Thoracic aorta (tissue), 2 donors: ENCODE data around the gene BBC3. TPM values are rescaled to one million over a fixed set of nuclear protein-coding genes. Genes with fewer than 3 reads are reported as not detected.
A peak's percentile ranks its signal among the peaks of the same experiment; 100 is the strongest.

Experiments
- ATAC-seq: fragments of 150-250 bp; one replicate; pipeline ENCODE4 v1.8.0; 2017; ENCODE audit warnings: low read depth; ENCODE audit not compliant: insufficient number of reproducible peaks, low FRiP score
- DNase-seq: peaks from one replicate; pipeline ENCODE4 v3.0.0-alpha.2; 2020; ENCODE audit warnings: low spot score
- H3K27ac ChIP-seq, 2 donors: fragments of 200-600 bp; sonication (generic); 1 replicate in 1 of 2; 2 replicates in 1 of 2; pipeline ENCODE4 v1.5.1; 2016; ENCODE audit warnings: mild to moderate bottlenecking in 2 of 2, moderate library complexity in 2 of 2
- H3K27me3 ChIP-seq: fragments of 200-600 bp; sonication (generic); replicated peaks from 2 replicates; pipeline ENCODE4 v1.6.0; 2016; ENCODE audit warnings: mild to moderate bottlenecking; ENCODE audit not compliant: insufficient read depth
- H3K36me3 ChIP-seq: fragments of 200-600 bp; sonication (generic); one replicate; pipeline ENCODE4 v1.5.1; 2016
- H3K4me1 ChIP-seq, 2 donors: fragments of 200-600 bp; sonication (generic); 1 replicate in 1 of 2; 2 replicates in 1 of 2; pipeline versions ENCODE4 v1.5.1 to v1.6.0; 2016; ENCODE audit warnings: low read depth in 2 of 2, mild to moderate bottlenecking in 1 of 2; ENCODE audit not compliant: control insufficient read depth in 1 of 2
- H3K4me3 ChIP-seq: fragments of 200-600 bp; sonication (generic); 2 replicates; pipeline ENCODE4 v1.5.1; 2016; ENCODE audit warnings: mild to moderate bottlenecking
- H3K9me3 ChIP-seq: fragments of 200-600 bp; sonication (generic); 2 replicates; pipeline ENCODE4 v1.5.1; 2016
- total RNA-seq, 2 donors: library from RNA; depleted of rRNA; stranded (reverse); fragments of >200 nt; gene quantifications; one replicate each; pipeline versions ENCODE4 v1.1.0 to v1.2.3, GENCODE V29; 2016
- TF ChIP-seq, protein P1 (sequence below): fragments of 200-600 bp; sonication (generic); IDR thresholded peaks from one replicate; pipeline ENCODE4 v1.5.1; 2019; ENCODE audit warnings: antibody characterized with exemption

Gene BBC3
- total RNA-seq, 2 donors from 2014 or later = 6.5 to 21.4 TPM

GRCh38 chr19:47236072-47236675, 5.2 kb upstream of the BBC3 start:
- Histone ChIP-seq H3K4me3 (no peak overlapping the region), H3K36me3 (no peaks in the 10 kb centered on the region), H3K27me3 (no peaks in the 10 kb centered on the region), H3K4me1 (peaks cover 18 to 34% of the 10 kb centered on the region in 2 donors), H3K9me3 (no peaks in the 10 kb centered on the region), H3K27ac (no peak overlapping the region)
- ATAC-seq (no peak), DNase-seq (no peak)
- TF ChIP-seq, protein P1, sequence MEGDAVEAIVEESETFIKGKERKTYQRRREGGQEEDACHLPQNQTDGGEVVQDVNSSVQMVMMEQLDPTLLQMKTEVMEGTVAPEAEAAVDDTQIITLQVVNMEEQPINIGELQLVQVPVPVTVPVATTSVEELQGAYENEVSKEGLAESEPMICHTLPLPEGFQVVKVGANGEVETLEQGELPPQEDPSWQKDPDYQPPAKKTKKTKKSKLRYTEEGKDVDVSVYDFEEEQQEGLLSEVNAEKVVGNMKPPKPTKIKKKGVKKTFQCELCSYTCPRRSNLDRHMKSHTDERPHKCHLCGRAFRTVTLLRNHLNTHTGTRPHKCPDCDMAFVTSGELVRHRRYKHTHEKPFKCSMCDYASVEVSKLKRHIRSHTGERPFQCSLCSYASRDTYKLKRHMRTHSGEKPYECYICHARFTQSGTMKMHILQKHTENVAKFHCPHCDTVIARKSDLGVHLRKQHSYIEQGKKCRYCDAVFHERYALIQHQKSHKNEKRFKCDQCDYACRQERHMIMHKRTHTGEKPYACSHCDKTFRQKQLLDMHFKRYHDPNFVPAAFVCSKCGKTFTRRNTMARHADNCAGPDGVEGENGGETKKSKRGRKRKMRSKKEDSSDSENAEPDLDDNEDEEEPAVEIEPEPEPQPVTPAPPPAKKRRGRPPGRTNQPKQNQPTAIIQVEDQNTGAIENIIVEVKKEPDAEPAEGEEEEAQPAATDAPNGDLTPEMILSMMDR = no peak

GRCh38 chr19:47232422-47233211, 1.6 kb upstream of the BBC3 start:
- DNase-seq (no peak), ATAC-seq (no peak)
- Histone ChIP-seq H3K4me3 (peak overlapping the region; percentile 97), H3K36me3 (no peaks in the 10 kb centered on the region), H3K27ac (peak overlapping the region; percentile 60 to 83), H3K27me3 (no peaks in the 10 kb centered on the region), H3K4me1 (peaks cover 6 to 35% of the 10 kb centered on the region in 2 donors), H3K9me3 (no peaks in the 10 kb centered on the region)
- TF ChIP-seq, protein P1 = no peak

DNA sequence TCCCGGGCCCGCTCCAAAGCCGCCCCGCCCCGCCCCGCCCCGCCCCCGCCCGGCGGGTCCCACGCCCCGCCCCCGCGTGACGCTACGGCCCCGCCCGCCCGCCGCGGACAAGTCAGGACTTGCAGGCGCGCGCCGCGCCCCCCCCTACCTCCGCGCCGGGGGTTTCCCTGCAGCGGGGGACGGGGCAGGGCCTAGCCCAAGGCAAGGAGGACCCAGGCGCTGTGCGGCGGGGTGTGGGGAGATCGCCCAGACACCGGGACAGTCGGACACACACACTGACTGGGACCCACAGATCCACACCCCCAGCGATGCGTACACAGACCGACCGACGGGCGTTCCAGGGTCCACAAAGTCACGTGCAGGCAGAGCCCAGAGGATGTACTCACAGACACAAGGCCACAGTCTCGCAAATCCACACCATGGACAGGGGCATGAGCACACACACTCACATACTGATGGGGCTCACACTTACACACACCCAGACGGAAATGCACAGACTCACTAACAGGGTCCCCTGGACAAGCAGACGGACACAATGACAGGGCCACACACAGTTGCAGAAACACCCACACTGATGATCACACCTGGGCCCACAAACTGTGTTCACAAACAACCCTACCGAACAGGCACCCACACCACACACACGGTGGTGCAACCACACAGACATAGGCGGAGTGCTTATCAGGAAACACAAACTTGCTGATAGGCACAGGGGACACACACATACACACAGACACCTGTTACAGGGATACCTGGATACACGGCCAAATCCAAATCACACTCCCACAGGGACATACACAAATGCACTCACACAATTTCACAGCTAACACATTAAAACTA, 436 bp upstream of the BBC3 start:
- TF ChIP-seq, protein P1 = no peak
- Histone ChIP-seq H3K36me3 (no peaks in the 10 kb centered on the region), H3K4me1 (peaks cover 12 to 47% of the 10 kb centered on the region in 2 donors), H3K27ac (peak overlapping the region; percentile 60 to 100), H3K27me3 (no peaks in the 10 kb centered on the region), H3K9me3 (no peaks in the 10 kb centered on the region), H3K4me3 (peak overlapping the region; percentile 97)
- DNase-seq (peak; percentile 52), ATAC-seq (peak; percentile 33)

DNA sequence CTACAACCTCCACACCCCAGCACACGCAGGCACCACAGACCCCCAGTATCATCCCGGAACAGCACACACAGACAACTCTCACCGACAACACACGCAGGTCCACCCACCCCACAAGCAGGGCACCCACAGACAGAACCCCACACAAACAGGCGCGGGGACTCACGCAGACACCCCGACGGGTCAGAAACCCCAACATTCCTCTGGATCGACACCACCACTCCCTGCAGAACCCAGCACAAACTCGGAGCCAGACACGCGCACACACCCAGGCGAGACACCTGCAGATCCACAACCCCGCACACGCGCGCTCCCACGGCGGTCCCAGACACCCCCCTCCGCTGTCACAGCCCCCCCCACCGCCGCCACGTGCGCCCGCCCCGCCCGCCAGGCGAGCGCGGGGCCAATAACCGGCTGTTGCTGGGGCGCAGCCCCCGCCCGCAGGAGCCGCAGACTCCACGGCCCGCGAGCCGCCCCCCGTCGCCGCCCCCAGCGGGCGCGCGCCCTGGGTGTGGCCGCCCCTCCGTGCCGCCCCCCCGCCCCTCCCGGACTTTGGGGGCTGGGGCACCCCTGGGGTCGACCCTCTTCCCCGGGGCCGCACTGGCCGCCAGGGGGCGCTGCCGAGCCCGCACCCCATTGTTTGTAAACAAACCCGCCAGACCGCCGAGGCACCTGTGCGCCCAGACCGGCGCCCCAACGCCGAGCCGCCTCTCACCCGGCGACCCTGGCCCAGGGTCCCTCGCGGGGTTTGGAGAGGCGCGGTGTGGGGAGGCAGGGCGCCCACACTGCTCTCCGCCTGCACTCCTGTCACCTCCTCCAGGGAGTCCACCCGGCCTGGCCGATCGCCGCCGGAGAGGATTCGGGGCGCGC, 712 bp downstream of the BBC3 start:
- ATAC-seq = no peak
- DNase-seq = no peak
- peaks cover 17 to 54% of the 10 kb centered on the region in 2 donors for H3K4me1 ChIP-seq
- peak overlapping the region; percentile 99 to 100 for H3K27ac ChIP-seq
- TF ChIP-seq, protein P1 = peak; percentile 85
- no peaks in the 10 kb centered on the region for H3K9me3 ChIP-seq
- no peaks in the 10 kb centered on the region for H3K27me3 ChIP-seq
- peak overlapping the region; percentile 97 for H3K4me3 ChIP-seq
- no peaks in the 10 kb centered on the region for H3K36me3 ChIP-seq
